ENCODE data around the gene DYRK4. TPM values are rescaled to one million over a fixed set of nuclear protein-coding genes. Genes with fewer than 3 reads are reported as not detected.

Gene DYRK4
- total and polyA plus RNA-seq, 2 of the 8 experiments (the other 6 are each of a cell fraction or from before 2014, with no cell fraction given): 10.5 to 11.4 TPM

- no peak overlapping the region for H2BK15ac ChIP-seq (ENCODE audit: low read length)
- H3K9me3 ChIP-seq (ENCODE audit: insufficient read depth in 2 of 2, low read depth in 1 of 2, low read length in 1 of 2): no peaks in the 10 kb centered on the region
- H3K23me2 ChIP-seq (ENCODE audit: low read depth, low read length): no peaks in the 10 kb centered on the region
- no peak overlapping the region for H2BK5ac ChIP-seq (ENCODE audit: low read depth, low read length)
- no peak overlapping the region for H4K5ac ChIP-seq (ENCODE audit: insufficient read length, low read depth, low read length)
- no peaks in the 10 kb centered on the region; the same call in 1 of the 2 replicates for H3K79me1 ChIP-seq (ENCODE audit: low read depth, low read length)
- no peak overlapping the region for H3K4ac ChIP-seq (replicated peaks; ENCODE audit: insufficient read length, low read depth, low read length)
- ChIA-PET CTCF (ENCODE audit: partially characterized antibody) (interaction anchor here (0.7 to 1.5 kb wide), 2 partner anchors 104 to 300 kb away, joined by 3 to 5 read pairs; no protein-coding TSS in a partner anchor), POLR2A (ENCODE audit: partially characterized antibody) (no interaction called here)
- no peak overlapping the region for H2BK120ac ChIP-seq (replicated peaks; ENCODE audit: low read depth, low read length)
- no peaks in the 10 kb centered on the region for H3K27me3 ChIP-seq (replicated peaks in 1 of 4; ENCODE audit: control insufficient read depth in 3 of 4, extremely low read depth in 1 of 4, insufficient read depth in 3 of 4, low read length in 3 of 4)
- H3K4me2 ChIP-seq (ENCODE audit: insufficient read depth in 1 of 2, low read depth in 2 of 2, low read length in 2 of 2): no peak overlapping the region
- no peak overlapping the region for H3K9ac ChIP-seq (replicated peaks in 1 of 4; ENCODE audit: extremely low read depth in 1 of 4, low read depth in 3 of 4, low read length in 3 of 4)
- peaks cover 0 to 43% of the 10 kb centered on the region in 2 experiments; a peak in 3 of 4 replicates for H3K79me2 ChIP-seq (ENCODE audit: control insufficient read depth in 1 of 2, insufficient read depth in 2 of 2, low read length in 2 of 2)
- WGBS, 2 experiments (ENCODE audit: extremely low coverage in 1 of 2, insufficient coverage in 1 of 2, insufficient read length in 1 of 2, insufficient replicate concordance in 2 of 2, low coverage in 1 of 2, low lambda C conversion rate in 2 of 2, missing lambda C conversion rate in 1 of 2): 100% methylated on average over 2 of the region's 2 CpGs; no CpG with 5 or more reads in 1 of the 2 experiments
- H3K4me1 ChIP-seq (replicated peaks in 1 of 4; ENCODE audit: control insufficient read depth in 3 of 4, insufficient read depth in 4 of 4, low read length in 3 of 4): peaks cover 0 to 3% (median 1%) of the 10 kb centered on the region in 4 experiments; a peak in 1 of 7 replicates
- no peak overlapping the region for H3K14ac ChIP-seq (ENCODE audit: insufficient read length)
- H3K4me3 ChIP-seq (ENCODE audit: extremely low read depth in 1 of 4, insufficient read depth in 2 of 4, low read depth in 3 of 4, low read length in 4 of 4): no peak overlapping the region
- peaks cover 1 to 5% of the 10 kb centered on the region in 2 experiments for H4K20me1 ChIP-seq (replicated peaks in 1 of 2; ENCODE audit: control insufficient read depth in 1 of 2, insufficient read depth in 2 of 2, low read length in 2 of 2)
- no peak overlapping the region for H3K18ac ChIP-seq (ENCODE audit: extremely low read depth, low read length)
- no peak overlapping the region for H3K27ac ChIP-seq (ENCODE audit: low read depth, low read length)
- no peak overlapping the region for H4K91ac ChIP-seq (replicated peaks; ENCODE audit: insufficient read length, low read length)
- no peak overlapping the region for H2BK12ac ChIP-seq (ENCODE audit: low read depth, low read length)
- FAIRE-seq: no peak
- DNase-seq (ENCODE audit: low read depth in 1 of 2, low spot score in 2 of 2): no peak
- peaks cover 10 to 39% (median 26%) of the 10 kb centered on the region in 4 experiments for H3K36me3 ChIP-seq (ENCODE audit: control insufficient read depth in 2 of 4, insufficient read depth in 4 of 4, low read length in 3 of 4)
- H2BK20ac ChIP-seq (ENCODE audit: low read length): no peak overlapping the region
- no peak overlapping the region for H4K8ac ChIP-seq (ENCODE audit: extremely low read depth, insufficient read depth, low read length)
- H3K23ac ChIP-seq (ENCODE audit: insufficient read length): no peak overlapping the region
- no peak overlapping the region for H2AK5ac ChIP-seq (ENCODE audit: low read depth, low read length)
- H3K56ac ChIP-seq (replicated peaks; ENCODE audit: insufficient read length, low read depth, low read length): no peak overlapping the region
- H2AFZ ChIP-seq (ENCODE audit: low read length): no peak overlapping the region
- TF ChIP-seq RFX5 (IDR thresholded peaks at IDR 0.05; ENCODE audit: borderline replicate concordance, low read depth, low read length) (no peak), CBX8 (IDR thresholded peaks at IDR 0.05; ENCODE audit: borderline replicate concordance, low read depth, low read length) (no peak), FOSL1 (IDR thresholded peaks at IDR 0.05; ENCODE audit: insufficient read depth, low read depth, low read length) (no peak), SRF (IDR thresholded peaks at IDR 0.05; ENCODE audit: low read depth, low read length) (no peak), ATF3 (IDR thresholded peaks at IDR 0.05; ENCODE audit: insufficient read depth, low read depth, low read length) (no peak), CTBP2 (IDR thresholded peaks at IDR 0.05; ENCODE audit: borderline replicate concordance, insufficient read depth, insufficient read length, low read length) (no peak), CHD2 (IDR thresholded peaks at IDR 0.05; ENCODE audit: low read length) (no peak), USF2 (IDR thresholded peaks at IDR 0.05; ENCODE audit: low read length) (no peak), CTCF (IDR thresholded peaks at IDR 0.05; ENCODE audit: control extremely low read depth in 1 of 3, insufficient read depth in 1 of 3, low read depth in 1 of 3, low read length in 3 of 3) (no peak)
These were observed 91.7 kb downstream of the DYRK4 start for GRCh38 chr12:4653691-4654090.

All from H1 (cell line).